ELF-1 (cell line): ENCODE data around the gene TTC34.

Experiments used
- DNase-seq: peaks from one replicate; pipeline ENCODE4 v3.0.0-alpha.2; 2016; ENCODE audit warnings: low read depth, low spot score

The TTC34 gene

DNA sequence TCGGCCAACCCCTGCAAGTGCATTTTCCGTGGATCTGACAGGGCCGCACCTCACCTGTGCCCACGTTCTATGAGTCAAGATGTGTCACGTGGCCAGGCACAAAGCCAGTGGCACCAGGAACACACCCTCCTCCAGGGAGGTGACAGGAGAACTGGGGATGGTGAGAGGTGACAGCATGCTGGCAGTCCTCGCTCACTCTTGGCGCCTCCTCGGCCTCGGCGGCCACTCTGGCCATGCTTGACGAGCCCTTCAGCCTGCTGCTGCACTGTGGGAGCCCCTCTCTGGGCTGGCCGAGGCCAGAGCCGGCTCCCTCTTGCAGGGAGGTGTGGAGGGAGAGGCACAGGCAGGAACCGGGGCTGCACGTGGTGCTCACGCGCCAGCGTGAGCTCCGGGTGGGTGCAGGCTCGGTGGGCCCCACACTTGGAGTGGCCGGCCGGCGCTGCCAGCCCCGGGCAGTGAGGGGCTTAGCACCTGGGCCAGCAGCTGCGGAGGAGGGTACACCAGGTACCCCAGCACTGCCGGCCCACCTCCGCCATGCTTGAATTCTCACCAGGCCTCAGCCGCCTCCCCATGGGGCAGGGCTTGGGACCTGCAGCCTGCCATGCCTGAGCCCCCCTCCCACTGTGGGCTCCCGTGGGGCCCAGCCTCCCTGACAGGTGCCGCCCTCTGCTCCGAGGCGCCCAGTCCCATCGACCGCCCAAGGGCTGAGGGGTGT is 11.6 kb upstream of the TTC34 start:
- DNase-seq = no peak

DNA sequence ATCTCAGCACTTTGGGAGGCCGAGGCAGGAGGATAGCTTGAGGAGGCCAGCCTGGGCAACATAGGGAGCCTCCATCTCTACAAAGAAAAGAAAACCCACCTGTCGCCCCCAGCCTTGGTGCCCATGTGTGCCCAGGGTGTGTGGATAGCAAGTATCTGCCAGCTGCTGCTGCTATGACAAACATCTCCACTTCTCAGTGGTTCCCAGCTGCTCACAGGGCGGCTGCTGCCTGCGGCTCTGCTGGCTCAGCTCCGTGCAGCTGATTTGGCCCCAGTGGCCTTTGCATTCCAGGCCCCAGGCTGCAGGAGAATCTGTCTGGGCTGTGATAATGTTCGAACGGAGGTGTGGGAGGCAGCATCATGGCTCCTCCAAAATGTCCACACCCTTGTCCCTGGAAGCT is 10.6 kb upstream of the TTC34 start:
- DNase-seq = no peak

DNA sequence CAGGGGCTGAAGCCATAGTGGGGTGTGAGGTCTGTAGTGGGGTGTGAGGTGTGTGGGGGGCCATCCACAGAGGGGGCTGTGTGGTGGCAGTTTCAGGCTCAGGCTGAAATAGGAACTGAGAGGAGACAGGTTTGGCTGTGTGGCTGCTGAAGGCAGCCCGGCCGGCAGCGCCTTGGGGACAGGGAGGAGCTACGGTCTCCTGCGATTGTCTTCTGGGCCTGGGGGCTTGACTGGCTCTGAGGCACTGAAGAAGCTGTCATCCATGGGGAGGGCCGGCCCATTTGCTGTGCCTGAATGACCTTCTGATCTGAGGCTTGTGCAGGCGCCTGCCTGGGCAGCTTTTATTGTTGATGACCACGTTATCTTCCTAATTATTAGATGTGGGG is 10.0 kb upstream of the TTC34 start:
- DNase-seq = peak; percentile 71

DNA sequence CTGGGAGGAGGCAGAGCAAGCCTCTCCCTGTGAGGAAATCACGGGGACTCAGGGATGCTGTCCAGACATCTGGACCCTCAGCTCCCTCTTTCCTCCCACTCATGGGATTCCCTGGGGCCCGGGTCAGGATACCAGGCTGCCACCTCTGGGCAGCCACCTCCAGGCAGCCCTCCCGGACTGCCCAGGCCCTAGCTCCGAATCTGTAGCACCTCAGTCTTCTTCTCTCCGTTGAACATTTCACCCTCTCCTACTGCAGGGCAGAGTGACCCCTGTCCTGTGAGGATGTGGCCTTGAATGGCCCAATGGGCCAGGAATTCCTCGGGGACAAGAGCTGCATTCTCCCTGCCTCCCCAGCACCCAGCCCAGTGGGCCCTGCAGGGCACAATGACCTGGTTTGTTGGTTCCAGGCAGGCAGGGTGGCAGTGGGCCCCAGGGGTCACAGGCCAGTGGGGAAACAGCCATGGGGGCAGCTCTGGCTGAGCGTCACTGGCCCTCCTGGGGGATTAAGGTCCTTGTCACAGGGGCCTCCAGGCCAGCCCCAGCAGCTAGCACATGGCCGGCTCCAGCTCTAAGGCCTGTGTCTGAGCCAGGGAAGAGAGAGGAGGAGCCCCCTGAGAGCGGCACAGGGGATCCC is 9.5 kb upstream of the TTC34 start:
- no peak for DNase-seq

DNA sequence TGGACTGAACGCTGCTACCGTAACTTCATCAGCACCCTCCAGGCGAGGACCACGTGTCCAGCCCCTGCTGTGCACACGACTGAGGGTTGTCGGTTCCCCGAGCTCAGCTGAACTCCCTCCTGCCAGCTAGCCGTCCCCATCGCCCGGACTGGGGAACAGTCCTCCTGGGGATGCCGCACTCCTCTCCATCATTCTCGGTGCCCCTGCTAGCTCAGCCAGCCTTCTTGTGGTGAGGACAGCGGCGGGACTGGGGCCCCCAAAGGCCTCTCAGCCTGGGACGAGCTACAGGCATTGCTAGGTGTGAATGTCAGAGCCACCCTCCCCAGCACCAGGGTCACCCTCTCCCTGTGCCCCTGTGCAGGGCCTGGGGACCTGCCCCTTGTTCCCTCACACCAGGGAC is 8.8 kb upstream of the TTC34 start:
- no peak for DNase-seq

DNA sequence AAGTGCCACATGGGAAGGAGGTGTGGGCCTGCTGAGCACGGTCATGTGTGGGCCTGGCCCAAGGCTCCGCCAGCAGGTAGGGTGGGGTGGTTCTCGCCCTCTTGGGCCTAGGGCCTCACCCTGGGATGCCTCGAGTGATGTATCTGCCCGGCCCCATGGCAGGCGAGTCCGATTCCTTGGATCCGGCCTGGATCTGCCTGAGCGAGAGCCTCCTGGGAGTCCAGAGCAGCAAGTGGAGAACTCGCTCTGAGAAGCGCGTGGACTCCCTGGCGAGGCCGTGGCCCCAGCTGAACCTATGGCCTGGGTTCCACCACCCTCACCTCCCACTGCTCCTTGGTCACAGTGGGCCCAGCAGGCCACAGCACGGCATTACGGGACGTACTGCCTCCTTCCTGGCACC is 8.2 kb upstream of the TTC34 start:
- DNase-seq = no peak

DNA sequence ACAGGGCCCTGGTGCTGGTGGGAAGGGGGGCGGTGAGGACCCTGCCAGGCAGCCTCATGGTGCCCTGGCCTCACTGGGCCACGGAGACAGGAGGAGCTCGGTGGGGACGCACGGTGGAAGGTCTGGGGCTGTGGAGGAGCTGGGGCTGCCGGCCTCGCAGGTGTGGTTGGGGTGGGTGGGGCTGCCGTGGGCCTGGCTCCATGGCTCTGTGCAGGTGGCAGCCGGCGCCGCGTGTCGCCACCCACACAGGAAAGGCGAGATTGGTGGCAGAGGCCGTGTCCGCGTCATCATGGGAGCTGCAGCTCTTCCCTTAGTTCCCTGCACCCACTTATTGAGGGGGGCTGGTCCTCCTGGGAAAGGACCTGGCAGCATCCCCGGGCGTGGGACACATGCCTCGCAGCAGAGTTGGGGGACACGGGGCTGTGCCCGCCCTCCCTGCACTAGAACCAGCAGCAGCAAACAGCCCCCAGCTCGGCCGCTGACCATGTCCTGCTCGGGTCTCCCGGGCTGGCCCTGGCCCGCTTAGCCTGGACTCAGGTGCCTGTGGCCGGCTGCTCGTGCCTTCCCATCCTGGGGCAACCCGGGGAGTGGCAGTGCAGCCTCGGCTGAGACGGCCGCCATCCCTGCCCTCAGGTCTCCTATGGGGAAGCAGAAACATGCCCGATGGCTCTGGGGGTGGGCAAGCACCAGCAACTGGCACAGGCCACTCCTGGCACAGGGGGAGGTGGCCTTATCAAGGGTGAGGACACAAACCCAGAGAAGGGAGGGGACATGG is 7.5 kb upstream of the TTC34 start:
- no peak for DNase-seq

DNA sequence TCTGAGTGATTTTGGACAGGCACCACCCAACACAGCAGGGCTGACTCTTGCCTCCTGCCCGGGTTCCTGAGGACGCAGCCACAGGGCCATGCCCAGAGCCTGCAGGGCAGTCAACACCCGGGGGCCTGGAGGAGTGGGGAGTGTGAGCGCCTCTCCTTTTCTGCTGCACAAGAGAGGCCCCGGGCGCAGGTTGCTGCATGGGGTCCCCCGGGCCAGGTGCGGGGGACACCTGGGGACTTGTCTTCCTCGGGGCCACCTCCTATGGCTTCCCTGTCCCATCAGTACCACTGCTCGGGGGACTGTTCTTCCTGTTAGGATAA is 6.9 kb upstream of the TTC34 start:
- no peak for DNase-seq

DNA sequence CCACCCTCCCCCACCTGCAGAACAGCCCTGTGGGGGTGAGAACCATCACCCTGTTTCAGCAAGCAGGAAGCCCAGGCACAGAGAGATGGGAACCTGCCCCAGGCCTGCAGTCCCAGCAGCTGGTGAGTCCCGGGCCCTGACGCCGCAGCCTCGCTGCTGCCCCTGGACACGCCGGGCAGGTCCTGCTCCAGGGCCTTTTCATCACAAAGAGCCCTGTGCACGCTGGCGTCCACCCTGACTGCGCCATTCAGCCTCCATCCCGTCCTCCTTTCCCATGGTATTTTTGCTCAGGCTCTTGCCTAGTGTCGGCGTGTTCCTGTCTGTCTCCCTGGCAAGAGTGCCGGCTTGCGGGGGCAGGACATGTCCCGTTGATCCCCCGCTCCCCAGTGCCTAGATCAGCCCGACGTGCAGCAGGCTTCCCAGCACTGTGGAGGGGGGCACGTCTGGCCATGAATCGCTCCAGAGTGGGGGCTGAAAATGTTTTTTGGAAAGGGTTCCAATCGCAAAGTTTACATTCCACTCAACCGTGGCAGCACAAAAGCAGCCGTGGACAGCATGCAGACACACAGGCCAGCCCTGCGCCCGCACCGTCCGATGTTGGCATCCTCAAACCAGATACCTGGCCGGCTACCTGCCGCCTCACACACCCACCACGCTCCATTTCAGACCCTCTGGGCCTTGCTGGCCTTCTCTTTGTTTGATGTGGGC is 6.3 kb upstream of the TTC34 start:
- no peak for DNase-seq

DNA sequence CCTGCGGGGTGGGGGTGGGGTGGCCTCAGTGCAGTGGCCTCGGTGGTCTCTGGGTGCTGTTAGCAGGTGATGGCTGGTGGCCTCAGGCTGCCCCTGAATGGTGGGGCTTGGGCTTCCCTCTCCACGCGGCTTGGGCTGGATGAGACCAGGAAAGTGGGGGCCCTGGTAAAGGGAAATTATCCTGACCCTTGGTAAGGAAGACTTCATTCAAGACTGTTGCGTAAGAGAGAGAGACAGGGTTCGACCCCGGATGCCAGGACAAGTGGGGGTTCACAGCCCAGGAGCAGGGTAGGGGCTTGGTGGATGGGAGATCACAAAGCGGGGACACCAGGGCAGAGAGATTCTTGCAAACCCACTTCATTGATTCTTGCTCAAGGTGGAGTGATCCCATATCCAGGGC is 5.5 kb upstream of the TTC34 start:
- no peak for DNase-seq

DNA sequence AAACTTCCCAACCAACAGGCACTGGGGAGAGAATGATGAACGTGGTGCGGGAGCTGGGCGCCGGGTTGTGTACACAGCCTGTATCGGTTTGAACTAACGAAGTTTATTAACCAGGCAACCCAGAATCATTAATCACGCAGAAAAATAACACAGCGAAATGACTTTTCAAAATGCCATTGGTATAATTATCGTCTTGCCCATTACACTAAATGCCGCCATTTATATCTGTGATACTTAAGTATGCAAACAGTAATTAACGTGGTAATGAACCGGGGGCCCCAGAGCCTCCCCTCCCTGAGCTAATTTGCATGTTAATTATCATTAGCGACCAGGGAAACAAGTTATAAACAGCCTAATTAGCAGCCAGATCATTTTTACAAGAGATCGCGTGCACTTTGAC is 5.1 kb upstream of the TTC34 start:
- DNase-seq = no peak

DNA sequence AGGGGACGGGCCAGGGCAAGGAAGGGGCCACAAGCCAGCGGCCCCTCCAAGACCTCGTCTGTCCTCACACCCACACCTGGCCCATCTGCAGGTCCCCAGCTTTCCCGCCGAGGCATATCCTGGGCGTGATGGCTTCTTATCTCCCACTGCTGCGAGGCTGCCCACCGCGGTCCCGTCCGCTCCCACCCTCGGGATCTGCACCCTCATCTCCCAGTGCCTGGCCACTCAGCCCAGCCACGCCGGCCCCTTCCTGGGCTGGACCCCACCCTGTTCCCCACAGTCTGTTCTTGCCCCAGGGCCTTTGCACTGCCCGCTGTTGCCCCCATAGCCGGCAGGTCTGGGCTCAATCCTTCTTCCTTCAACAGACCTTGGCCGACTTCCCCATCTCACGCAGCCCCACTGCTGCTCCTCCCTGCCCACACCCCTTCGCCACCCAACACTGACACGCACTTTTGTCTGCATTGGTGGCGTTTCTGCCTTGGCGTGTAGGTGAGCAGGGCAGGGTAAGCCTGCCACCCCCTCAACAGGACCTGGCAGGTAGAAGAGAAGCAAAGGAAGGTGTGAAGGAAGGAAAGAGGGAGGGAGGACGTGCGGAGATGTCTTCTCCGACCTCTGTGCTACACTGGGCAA is 4.4 kb upstream of the TTC34 start:
- DNase-seq = no peak

DNA sequence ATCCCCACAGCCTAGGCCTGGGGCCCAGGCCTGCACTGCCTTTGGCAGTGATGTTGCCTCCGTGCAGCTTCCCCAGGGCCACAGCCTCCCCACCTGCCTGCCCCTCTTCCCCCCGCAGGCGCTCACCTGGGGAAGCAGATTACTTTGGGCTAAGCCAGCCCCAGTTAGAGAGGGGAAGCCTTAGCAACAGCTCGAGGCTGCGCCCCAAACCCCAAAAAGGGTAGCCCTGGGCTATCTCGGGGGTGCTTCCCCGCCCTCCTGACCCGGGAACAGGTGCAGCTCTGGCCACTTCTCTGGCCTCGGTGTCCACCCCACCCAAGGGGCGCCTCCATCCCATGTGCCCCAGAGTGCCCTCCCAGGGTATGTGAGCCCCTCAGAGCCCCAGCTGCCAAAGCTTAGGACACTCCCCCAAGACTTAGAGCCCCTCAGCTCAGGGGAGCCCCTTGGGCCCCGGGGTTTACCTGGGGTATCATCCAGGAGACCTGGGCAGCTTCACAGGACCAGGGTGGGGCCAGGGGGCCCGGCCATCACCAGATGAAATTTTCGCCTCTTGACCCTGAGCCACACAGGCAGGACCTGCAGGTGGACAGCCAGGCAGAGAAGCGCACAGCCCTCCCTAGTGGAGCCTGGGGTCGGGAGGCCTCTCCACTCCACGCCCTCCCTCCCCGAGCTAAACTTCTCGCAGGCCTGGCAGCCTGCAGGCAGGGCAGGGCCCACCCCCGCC is 3.3 kb upstream of the TTC34 start:
- no peak for DNase-seq

DNA sequence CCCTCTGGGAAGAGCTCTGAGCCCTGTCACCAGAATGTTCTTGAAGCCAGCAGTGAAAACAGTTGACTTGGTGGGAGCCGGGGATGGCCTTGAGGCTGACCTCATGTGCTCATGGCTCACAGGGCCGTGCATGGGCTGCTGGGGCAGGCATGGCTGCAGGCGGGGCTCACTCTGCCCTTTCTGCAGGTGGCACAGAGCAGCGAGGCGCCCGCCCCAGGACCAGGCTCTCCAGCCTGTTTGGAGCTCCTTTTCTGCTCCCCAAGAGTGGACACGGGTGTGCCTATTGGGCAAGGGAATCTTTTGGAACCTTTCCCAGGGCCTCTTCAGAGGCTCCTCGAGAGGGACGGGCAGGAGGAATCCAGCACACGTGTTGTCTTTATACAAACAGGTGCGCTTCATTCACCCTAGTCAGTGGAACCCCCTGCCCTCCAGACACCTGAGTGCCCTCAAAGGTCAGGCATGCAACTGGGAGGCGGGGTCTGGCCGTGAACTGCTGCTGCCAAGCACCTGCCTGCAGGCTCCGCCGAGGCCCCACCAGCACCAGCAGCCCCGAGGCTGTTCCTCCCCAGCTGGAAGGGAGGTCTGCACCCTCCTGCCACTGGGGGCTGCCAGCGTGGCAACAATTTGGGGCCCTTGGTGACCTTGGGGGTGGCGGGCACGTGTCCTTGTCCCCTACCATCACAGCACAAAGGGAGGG is 2.6 kb upstream of the TTC34 start:
- no peak for DNase-seq

DNA sequence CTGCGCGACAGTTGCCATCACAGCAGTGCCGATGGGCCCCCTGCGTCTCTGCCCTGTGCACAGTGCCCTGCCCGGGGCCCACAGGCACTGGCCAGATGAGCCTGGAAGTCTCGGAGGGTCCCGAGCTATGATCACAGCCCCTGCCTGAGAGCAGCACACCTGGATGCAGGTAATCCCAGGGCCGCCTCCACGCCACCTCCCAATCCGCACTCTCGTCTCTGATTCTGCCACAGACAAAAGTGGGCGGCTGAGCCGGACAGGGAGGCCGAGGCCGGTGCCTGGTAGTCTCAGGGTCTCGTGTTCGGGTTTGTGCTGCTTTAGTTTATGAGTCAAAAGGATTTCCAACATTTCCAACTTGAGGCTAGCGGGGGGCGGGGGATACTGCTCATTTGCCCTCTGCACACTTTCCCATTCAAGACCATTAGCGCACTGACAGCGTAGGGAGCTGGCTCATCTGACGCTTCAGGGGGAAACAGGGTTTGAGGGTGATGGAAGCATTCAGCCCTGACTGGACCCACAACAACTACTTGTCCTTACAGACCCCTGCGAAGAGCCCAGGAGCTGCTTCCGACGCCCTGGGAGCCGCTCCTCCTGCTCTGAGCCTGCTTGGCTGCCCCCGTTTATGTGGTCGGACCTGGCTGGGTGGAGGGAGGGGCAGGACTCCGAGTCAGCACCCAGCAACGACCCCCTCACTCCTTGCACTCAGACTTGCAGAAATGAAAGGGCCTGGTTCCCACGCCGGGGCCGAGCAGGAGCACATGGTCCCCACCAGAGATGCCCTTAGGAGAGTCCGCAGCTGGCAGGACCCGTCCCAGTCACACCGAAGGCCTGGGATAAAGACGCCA is 1.8 kb upstream of the TTC34 start:
- DNase-seq = no peak

DNA sequence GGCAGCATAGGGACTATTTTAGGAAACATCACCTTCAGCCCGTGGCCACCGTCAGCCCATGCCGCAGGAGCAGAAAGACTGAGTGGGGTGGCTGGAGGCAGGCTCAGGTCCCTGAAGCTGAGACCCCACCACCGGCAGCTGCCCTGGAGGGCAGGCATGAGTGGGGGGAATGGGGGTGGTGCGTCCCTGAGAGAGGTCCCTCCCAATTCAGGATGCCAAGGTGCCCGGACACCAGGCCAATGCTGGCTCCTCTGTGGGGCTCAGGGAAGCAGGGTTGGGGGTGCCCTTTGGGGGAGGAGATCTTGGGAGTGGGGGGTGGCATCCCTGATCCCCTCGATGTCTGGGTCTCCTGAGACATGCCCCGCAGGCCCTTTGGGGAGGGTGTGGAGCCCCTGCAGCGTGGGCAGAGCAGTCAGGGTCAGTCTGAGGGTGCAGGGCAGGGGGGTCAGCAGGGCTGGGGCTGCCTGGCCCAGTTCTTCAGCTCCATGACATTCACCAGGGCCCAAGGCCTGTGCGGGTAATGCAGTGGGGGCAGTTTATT is 998 bp upstream of the TTC34 start:
- DNase-seq = no peak

DNA sequence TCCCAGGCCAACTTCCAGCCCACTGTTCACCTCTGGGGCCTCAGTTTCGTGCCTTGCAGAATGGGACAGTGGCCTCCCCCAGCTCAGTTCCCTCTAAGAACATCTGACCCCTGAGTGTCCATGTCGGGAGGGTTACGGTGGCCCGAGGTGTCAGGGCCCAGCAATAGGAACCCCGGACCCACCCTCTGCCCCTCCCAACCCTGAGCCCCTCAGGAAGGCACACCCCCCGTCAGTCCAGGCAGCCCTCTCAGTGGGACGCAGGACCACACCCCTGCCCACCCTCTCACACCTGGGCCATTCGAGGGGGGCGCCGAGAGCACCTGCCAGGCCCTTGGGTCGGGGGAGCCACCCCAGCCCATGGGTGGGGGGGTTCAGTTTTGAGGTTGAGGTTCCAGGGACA is 447 bp downstream of the TTC34 start:
- no peak for DNase-seq

DNA sequence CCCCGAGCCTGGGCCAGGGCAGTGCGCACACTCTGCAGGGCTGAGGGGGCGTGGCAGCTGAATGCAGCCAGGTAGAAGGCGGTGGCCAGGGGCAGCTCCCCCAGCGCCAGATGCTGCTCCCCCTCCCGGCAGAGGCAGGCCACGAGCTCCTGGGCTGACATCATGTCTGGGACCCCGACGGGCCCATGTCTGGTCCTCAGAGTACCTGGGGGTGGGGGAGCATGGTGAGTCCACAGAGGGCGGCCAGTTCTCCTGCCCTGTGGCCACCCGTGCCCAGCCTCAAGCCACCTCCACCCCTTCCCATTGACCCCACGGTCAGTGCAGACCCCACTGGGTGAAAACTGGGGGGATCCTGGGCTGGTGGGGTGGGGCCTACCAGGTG is 838 bp downstream of the TTC34 start:
- no peak for DNase-seq

DNA sequence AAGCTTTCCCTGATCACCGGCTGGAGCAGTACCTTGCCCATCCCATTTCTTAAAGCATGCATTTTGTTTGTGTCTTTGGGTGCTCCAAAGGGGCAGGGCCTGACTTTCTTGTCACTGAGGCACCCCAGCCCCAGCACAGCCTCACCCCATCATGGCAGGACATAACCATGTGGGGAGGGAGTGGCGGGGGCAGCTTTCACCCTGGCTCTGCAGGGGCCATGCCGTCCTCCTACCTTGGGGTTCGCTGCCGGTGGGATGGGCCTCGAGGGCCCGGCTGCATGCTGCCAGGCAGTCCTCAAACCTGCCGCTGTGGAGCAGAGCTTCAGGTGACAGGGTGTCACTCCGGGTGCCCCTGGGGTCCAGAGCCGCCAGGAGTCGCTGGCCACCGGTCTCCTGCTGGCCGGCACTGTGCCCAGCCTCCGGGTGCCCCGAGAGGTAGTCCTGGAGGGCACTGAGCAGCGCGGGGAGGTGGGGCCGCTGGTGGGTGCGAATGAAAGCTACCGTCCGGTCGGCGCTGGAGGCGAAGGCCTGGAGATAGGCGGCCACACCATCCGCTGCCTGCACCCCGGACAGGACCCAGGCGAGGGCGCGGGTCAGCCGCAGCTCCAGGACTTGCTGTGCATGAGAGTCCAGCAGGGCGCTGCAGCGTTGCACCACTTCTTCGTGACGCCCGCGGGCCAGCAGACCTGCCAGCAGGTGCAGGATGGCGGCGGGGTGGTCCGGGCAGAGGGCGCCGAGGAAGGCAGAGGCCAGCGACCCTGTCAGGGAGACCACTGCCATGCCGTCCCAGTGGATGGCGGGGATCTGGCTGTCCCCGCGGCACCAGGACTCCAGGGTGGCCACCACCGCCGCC is 1.5 kb downstream of the TTC34 start:
- no peak for DNase-seq
